Measurements from ENCODE around the gene GREM2. TPM values are rescaled to one million over a fixed set of nuclear protein-coding genes. Genes with fewer than 3 reads are reported as not detected.

The GREM2 gene
- total and polyA plus RNA-seq, 9 of the 15 experiments (the other 6 are each of a cell fraction or from before 2014, with no cell fraction given), result 0.01 to 0.07 (median 0.05) TPM; not detected in 5

- Histone ChIP-seq H3K36me3 (ENCODE audit: control insufficient read depth, insufficient read depth, low read length) (no peaks in the 10 kb centered on the region), H3K4me1 (replicated peaks in 1 of 2; ENCODE audit: control insufficient read depth in 2 of 2, insufficient read depth in 2 of 2, low read length in 2 of 2) (no peaks in the 10 kb centered on the region), H3K4me2 (ENCODE audit: insufficient read depth, low read length) (no peak overlapping the region), H4K20me1 (replicated peaks; ENCODE audit: control insufficient read depth, insufficient read depth, low read length) (no peaks in the 10 kb centered on the region), H3K9me3 (replicated peaks; ENCODE audit: control insufficient read depth, insufficient read depth, low read depth, low read length) (no peaks in the 10 kb centered on the region), H3K9ac (ENCODE audit: insufficient read depth in 1 of 2, low read depth in 2 of 2, low read length in 2 of 2) (no peak overlapping the region), H3K27ac (ENCODE audit: extremely low read depth, low read depth, low read length) (no peak overlapping the region), H3K27me3 (ENCODE audit: control insufficient read depth in 2 of 2, insufficient read depth in 2 of 2, low read length in 2 of 2) (no peaks in the 10 kb centered on the region), H3K79me2 (ENCODE audit: control insufficient read depth, insufficient read depth, low read length) (no peaks in the 10 kb centered on the region), H3K9me1 (ENCODE audit: control insufficient read depth, insufficient read depth, low read length) (no peaks in the 10 kb centered on the region), H2AFZ (ENCODE audit: low read depth, low read length) (no peak overlapping the region), H3K4me3 (no peak overlapping the region)
- intact Hi-C loops (cut with micrococcal nuclease), result no loop called here
- FAIRE-seq (no peak), ATAC-seq (no peak), DNase-seq (ENCODE audit: extremely low read depth in 1 of 4, low spot score in 3 of 4) (no peak)
- no peak for TF ChIP-seq HDAC8 (tag; IDR thresholded peaks at IDR 0.05)
- TF ChIP-seq, protein P1, sequence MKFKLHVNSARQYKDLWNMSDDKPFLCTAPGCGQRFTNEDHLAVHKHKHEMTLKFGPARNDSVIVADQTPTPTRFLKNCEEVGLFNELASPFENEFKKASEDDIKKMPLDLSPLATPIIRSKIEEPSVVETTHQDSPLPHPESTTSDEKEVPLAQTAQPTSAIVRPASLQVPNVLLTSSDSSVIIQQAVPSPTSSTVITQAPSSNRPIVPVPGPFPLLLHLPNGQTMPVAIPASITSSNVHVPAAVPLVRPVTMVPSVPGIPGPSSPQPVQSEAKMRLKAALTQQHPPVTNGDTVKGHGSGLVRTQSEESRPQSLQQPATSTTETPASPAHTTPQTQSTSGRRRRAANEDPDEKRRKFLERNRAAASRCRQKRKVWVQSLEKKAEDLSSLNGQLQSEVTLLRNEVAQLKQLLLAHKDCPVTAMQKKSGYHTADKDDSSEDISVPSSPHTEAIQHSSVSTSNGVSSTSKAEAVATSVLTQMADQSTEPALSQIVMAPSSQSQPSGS (CRISPR knock-in tag; IDR thresholded peaks at IDR 0.05), result no peak
- in situ Hi-C loops (cut with MboI), result no loop called here
- WGBS (ENCODE audit: insufficient coverage, low coverage, missing lambda C conversion rate), result 4% methylated on average over 6 of the region's 6 CpGs
- POLR2A ChIA-PET, result no interaction called here
- BruUV-seq (replicated peaks), result no TSS peak
- CTCF ChIA-PET (ENCODE audit: low intra/inter-chr PET ratio), result no interaction called here
Observed at GRCh38 chr1:240599830-240600229, 12.1 kb downstream of the GREM2 start.

GRCh38 chr1:240599299-240599698 lies 12.7 kb downstream of the GREM2 start:
- WGBS (ENCODE audit: insufficient coverage, low coverage, missing lambda C conversion rate), result 0% methylated on average over 3 of the region's 3 CpGs
- H4K20me1 ChIP-seq (replicated peaks; ENCODE audit: control insufficient read depth, insufficient read depth, low read length), result no peaks in the 10 kb centered on the region
- CTCF ChIA-PET (ENCODE audit: low intra/inter-chr PET ratio), result no interaction called here
- POLR2A ChIA-PET, result no interaction called here
- FAIRE-seq, result no peak
- H3K36me3 ChIP-seq (ENCODE audit: control insufficient read depth, insufficient read depth, low read length), result no peaks in the 10 kb centered on the region
- no peak overlapping the region for H2AFZ ChIP-seq (ENCODE audit: low read depth, low read length)
- no peak overlapping the region for H3K27ac ChIP-seq (ENCODE audit: extremely low read depth, low read depth, low read length)
- no peaks in the 10 kb centered on the region for H3K79me2 ChIP-seq (ENCODE audit: control insufficient read depth, insufficient read depth, low read length)
- H3K4me1 ChIP-seq (replicated peaks in 1 of 2; ENCODE audit: control insufficient read depth in 2 of 2, insufficient read depth in 2 of 2, low read length in 2 of 2), result no peaks in the 10 kb centered on the region
- BruUV-seq (replicated peaks), result no TSS peak
- H3K9ac ChIP-seq (ENCODE audit: insufficient read depth in 1 of 2, low read depth in 2 of 2, low read length in 2 of 2), result no peak overlapping the region
- intact Hi-C loops (cut with micrococcal nuclease) (no loop called here), in situ Hi-C loops (cut with MboI) (no loop called here)
- DNase-seq (ENCODE audit: extremely low read depth in 1 of 4, low spot score in 3 of 4), result no peak
- no peak overlapping the region for H3K4me3 ChIP-seq
- TF ChIP-seq ZBTB7A (IDR thresholded peaks at IDR 0.05; ENCODE audit: borderline replicate concordance, control insufficient read depth, low read depth, low read length), result no peak
- no peaks in the 10 kb centered on the region for H3K9me1 ChIP-seq (ENCODE audit: control insufficient read depth, insufficient read depth, low read length)
- ATAC-seq, result no peak
- no peaks in the 10 kb centered on the region for H3K27me3 ChIP-seq (ENCODE audit: control insufficient read depth in 2 of 2, insufficient read depth in 2 of 2, low read length in 2 of 2)
- no peaks in the 10 kb centered on the region for H3K9me3 ChIP-seq (replicated peaks; ENCODE audit: control insufficient read depth, insufficient read depth, low read depth, low read length)
- no peak overlapping the region for H3K4me2 ChIP-seq (ENCODE audit: insufficient read depth, low read length)

Data from K562 (cell line).